ENCODE results near the gene BANF2. TPM values are rescaled to one million over a fixed set of nuclear protein-coding genes. Genes with fewer than 3 reads are reported as not detected.

The BANF2 gene
- total RNA-seq, 4 donors from 2014 or later, result not detected

DNA sequence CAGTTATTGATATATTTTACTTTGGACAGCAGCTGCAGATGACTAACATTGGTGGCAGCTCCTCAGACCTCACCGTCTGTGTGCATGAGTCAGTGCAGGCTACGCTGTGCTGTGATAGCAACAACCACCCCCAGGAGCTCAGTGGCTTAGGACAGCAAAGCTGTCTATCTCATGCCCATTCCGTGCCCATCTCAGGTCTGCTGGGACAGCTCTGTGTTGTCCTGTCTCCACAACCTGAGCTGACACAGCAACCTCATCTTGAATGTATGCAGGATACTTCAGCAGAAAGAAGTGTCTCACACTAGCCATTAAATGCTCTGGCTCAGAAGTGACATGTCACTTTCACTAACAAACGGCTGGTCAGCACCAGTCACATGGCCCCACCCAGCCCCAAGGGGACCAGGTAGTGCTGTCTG, 47.7 kb downstream of the BANF2 start:
- no peak overlapping the region for H3K27ac ChIP-seq
- no peaks in the 10 kb centered on the region for H3K9me3 ChIP-seq
- DNase-seq, result no peak
- no peaks in the 10 kb centered on the region for H3K4me1 ChIP-seq
- TF ChIP-seq, protein P1, sequence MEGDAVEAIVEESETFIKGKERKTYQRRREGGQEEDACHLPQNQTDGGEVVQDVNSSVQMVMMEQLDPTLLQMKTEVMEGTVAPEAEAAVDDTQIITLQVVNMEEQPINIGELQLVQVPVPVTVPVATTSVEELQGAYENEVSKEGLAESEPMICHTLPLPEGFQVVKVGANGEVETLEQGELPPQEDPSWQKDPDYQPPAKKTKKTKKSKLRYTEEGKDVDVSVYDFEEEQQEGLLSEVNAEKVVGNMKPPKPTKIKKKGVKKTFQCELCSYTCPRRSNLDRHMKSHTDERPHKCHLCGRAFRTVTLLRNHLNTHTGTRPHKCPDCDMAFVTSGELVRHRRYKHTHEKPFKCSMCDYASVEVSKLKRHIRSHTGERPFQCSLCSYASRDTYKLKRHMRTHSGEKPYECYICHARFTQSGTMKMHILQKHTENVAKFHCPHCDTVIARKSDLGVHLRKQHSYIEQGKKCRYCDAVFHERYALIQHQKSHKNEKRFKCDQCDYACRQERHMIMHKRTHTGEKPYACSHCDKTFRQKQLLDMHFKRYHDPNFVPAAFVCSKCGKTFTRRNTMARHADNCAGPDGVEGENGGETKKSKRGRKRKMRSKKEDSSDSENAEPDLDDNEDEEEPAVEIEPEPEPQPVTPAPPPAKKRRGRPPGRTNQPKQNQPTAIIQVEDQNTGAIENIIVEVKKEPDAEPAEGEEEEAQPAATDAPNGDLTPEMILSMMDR (IDR thresholded peaks at IDR 0.05), result no peak
- no peak for TF ChIP-seq POLR2A (IDR thresholded peaks at IDR 0.05)
- no peak overlapping the region for H3K4me3 ChIP-seq
- no peaks in the 10 kb centered on the region for H3K36me3 ChIP-seq
- H3K27me3 ChIP-seq, result no peaks in the 10 kb centered on the region

DNA sequence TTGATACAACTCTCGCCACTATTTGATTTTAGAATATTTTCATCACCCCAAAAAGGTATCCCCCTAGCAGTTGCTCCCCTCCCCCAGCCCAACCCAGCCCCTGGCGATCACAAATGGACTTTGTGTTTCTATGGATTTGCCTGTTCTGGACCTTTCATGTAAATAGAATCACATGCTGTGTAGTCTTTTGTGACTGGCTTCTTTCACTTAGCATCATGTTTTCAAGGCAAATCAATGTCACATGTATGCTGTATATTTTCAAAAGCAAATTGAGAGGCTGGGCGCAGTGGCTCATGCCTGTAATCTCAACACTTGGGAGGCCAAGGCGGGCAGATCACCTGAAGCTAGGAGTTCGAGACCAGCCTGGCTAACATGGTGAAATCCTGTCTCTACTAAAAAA, 48.5 kb downstream of the BANF2 start:
- no peaks in the 10 kb centered on the region for H3K27me3 ChIP-seq
- H3K27ac ChIP-seq, result no peak overlapping the region
- no peaks in the 10 kb centered on the region for H3K4me1 ChIP-seq
- no peaks in the 10 kb centered on the region for H3K9me3 ChIP-seq
- no peak for TF ChIP-seq POLR2A (IDR thresholded peaks at IDR 0.05)
- TF ChIP-seq, protein P1 (IDR thresholded peaks at IDR 0.05), result no peak
- H3K4me3 ChIP-seq, result no peak overlapping the region
- DNase-seq, result no peak
- H3K36me3 ChIP-seq, result no peaks in the 10 kb centered on the region

DNA sequence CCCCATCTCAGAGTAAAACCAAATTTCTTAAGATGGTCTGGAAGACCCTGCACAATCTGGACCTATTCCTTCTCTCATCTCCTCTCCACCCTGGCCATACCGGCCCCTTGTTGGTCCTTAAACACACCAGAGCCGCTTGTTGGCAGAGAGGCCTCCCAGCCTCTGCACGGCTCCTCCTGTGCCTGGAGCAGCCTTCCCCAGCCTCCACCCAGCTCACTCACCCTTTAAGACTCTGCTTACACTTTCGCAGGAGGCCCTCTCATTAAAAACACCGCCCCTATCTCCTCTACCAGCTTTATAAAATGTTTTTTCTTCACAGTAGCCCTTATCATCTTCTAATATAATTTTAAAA, 49.8 kb downstream of the BANF2 start:
- DNase-seq, result no peak
- H3K27me3 ChIP-seq, result no peaks in the 10 kb centered on the region
- no peaks in the 10 kb centered on the region for H3K9me3 ChIP-seq
- H3K4me1 ChIP-seq, result no peaks in the 10 kb centered on the region
- no peak overlapping the region for H3K4me3 ChIP-seq
- no peaks in the 10 kb centered on the region for H3K36me3 ChIP-seq
- no peak for TF ChIP-seq POLR2A (IDR thresholded peaks at IDR 0.05)
- TF ChIP-seq, protein P1 (IDR thresholded peaks at IDR 0.05), result no peak
- no peak overlapping the region for H3K27ac ChIP-seq

DNA sequence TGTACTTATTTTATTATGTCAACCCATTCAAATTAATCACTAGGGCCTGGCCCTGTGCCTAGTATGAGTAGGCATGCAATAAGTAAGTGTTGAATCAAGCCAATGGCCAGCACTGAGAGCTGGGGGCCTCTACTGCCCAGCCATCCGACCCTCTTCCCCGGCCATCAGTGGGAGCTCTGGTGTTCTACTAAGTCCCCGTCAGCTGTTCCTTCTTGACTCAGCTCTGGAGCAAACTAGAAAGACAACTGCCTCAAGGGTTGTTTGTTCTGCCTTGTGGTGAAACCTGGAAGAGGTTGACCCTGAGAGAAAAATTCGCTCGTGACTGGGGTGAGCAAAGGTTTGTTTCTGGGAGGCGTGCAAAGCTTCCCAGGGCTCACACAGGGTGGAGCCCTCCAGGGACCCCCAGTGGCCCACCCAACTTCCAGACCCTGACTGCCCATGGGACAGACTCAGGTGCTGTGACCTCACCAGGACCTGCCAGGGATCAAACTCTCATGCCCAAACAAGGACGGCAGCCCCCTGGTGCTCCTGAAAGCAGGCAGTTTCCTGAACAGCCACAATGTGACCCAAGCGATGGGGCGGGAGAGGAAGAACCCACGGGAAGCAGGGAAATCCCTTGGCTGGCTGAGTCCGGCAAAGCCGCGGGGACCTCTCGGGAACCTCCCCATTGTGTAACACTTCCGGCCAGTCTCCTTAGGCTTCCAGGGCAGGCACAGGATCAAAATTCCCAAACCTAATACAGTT, 50.4 kb downstream of the BANF2 start:
- no peaks in the 10 kb centered on the region for H3K27me3 ChIP-seq
- H3K27ac ChIP-seq, result peak overlapping the region in 1 of 4 donors; percentile 52
- H3K4me1 ChIP-seq, result no peaks in the 10 kb centered on the region
- DNase-seq, result peak in 1 of 3 donors; percentile 63
- no peaks in the 10 kb centered on the region for H3K9me3 ChIP-seq
- TF ChIP-seq, protein P1 (IDR thresholded peaks at IDR 0.05), result no peak
- TF ChIP-seq POLR2A (IDR thresholded peaks at IDR 0.05), result no peak
- H3K36me3 ChIP-seq, result no peaks in the 10 kb centered on the region
- H3K4me3 ChIP-seq, result no peak overlapping the region

DNA sequence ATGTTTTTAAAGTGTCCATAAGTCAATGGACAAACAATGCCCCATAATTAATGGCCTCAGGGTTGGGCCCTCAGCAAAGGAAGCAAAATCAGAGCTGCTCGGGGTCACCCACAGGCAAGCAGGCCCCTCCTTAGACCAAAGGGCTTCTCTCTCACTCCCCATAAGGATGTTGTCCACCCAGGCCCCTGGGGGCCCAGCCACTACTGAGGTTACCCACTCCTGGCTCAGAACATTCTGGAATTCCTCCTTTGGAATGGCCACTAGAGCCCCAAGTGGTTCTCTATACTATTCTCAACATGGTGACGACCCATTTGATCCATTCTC, 50.9 kb downstream of the BANF2 start:
- Histone ChIP-seq H3K9me3 (no peaks in the 10 kb centered on the region), H3K27me3 (no peaks in the 10 kb centered on the region), H3K4me1 (no peaks in the 10 kb centered on the region), H3K36me3 (no peaks in the 10 kb centered on the region), H3K27ac (peak overlapping the region in 1 of 4 donors; percentile 52), H3K4me3 (no peak overlapping the region)
- TF ChIP-seq POLR2A (IDR thresholded peaks at IDR 0.05), result no peak
- TF ChIP-seq, protein P1 (IDR thresholded peaks at IDR 0.05), result no peak
- DNase-seq, result no peak

DNA sequence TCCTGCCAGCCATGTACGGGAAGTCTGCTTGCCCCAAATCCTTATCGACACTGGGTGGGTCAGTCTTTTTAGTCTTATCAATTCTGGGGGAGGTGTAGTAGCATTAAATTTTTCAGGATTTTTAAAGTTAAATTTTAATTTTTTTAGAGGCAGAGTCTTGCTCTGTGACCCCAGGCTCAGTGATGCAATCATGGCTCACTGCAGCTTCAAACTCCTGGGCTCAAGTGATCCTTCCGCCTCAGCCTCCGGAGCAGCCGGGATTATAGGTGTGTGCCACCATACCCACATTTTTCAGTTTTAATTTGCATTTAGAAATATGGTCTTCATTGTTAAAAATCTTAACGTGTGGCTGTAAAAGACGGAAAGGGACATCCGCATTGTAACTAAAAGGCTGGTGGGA, 51.9 kb downstream of the BANF2 start:
- TF ChIP-seq, protein P1 (IDR thresholded peaks at IDR 0.05), result no peak
- no peak for TF ChIP-seq POLR2A (IDR thresholded peaks at IDR 0.05)
- no peak for DNase-seq
- H3K4me3 ChIP-seq, result no peak overlapping the region
- H3K27me3 ChIP-seq, result no peaks in the 10 kb centered on the region
- H3K9me3 ChIP-seq, result no peaks in the 10 kb centered on the region
- no peak overlapping the region for H3K27ac ChIP-seq
- H3K36me3 ChIP-seq, result no peaks in the 10 kb centered on the region
- H3K4me1 ChIP-seq, result no peaks in the 10 kb centered on the region
